SK-N-SH (cell line): ENCODE data around the gene CCDC80. TPM values are rescaled to one million over a fixed set of nuclear protein-coding genes. Genes with fewer than 3 reads are reported as not detected.

ENCODE experiments used
- CTCF ChIA-PET: fragments of 300-600, 350-600 bp; formaldehyde crosslinking; extraction: SDS; loops from one replicate; lab custom pipeline; 2021; lab: Yijun Ruan, JAX
- POLR2A ChIA-PET: fragments of 350-600 bp; sonication (Branson Sonifier 250); formaldehyde crosslinking; extraction: SDS; loops from one replicate; lab custom pipeline; 2020; ENCODE audit warnings: antibody characterized with exemption, inconsistent platforms; lab: Yijun Ruan, JAX
- DNase-seq: peaks from one replicate; pipeline ENCODE4 v3.0.0; 2012
- H2AFZ ChIP-seq: fragments of 200-600 bp; sonication (generic); 2 replicates; pipeline ENCODE4 v1.8.1; 2016; ENCODE audit warnings: antibody characterized with exemption, mild to moderate bottlenecking, low read depth
- H3F3A ChIP-seq: fragments of 200-600 bp; sonication (generic); replicated peaks from 2 replicates; pipeline ENCODE3; 2016; ENCODE audit warnings: antibody characterized with exemption, mild to moderate bottlenecking; ENCODE audit not compliant: insufficient read depth
- H3K27ac ChIP-seq, 2 experiments: fragments of 200-500 bp in 1 of 2; fragments of 200-600 bp in 1 of 2; sonication (Bioruptor generic) in 1 of 2; sonication (generic), shearing (Covaris generic) in 1 of 2; 2 replicates each; pipeline versions ENCODE4 v1.5.1 to v1.6.1; 2014 to 2016; ENCODE audit warnings: low read depth in 2 of 2, inconsistent platforms in 1 of 2, low read length in 1 of 2, mild to moderate bottlenecking in 1 of 2, mixed read lengths in 1 of 2
- H3K27me3 ChIP-seq: fragments of 200-600 bp; sonication (generic), shearing (Covaris generic); 2 replicates; pipeline ENCODE4 v1.6.1; 2016; ENCODE audit warnings: mixed run types; ENCODE audit not compliant: insufficient read depth
- H3K36me3 ChIP-seq, 2 experiments: fragments of 200-500 bp in 1 of 2; fragments of 200-600 bp in 1 of 2; sonication (Bioruptor generic) in 1 of 2; sonication (generic) in 1 of 2; replicated peaks in 1 of 2; 2 replicates each; pipeline versions ENCODE3 to v1.5.1; 2014 to 2016; ENCODE audit warnings: low read length in 1 of 2, mild to moderate bottlenecking in 1 of 2; ENCODE audit not compliant: insufficient read depth in 2 of 2, control insufficient read depth in 1 of 2
- H3K4me1 ChIP-seq, 2 experiments: fragments of 200-500 bp in 1 of 2; fragments of 200-600 bp in 1 of 2; sonication (Bioruptor generic) in 1 of 2; sonication (generic), shearing (Covaris generic) in 1 of 2; 2 replicates each; pipeline versions ENCODE4 v1.5.1 to v1.6.1; 2014 to 2016; ENCODE audit warnings: low read depth in 1 of 2, low read length in 1 of 2, mixed run types in 1 of 2; ENCODE audit not compliant: insufficient read depth in 2 of 2, control insufficient read depth in 1 of 2
- H3K4me2 ChIP-seq: fragments of 200-600 bp; sonication (generic), shearing (Covaris generic); 2 replicates; pipeline ENCODE4 v1.6.1; 2017; ENCODE audit warnings: mixed run types
- H3K4me3 ChIP-seq, 2 experiments: fragments of 200-500 bp in 1 of 2; fragments of 200-600 bp in 1 of 2; sonication (Bioruptor generic) in 1 of 2; sonication (generic), shearing (Covaris generic) in 1 of 2; 2 replicates each; pipeline versions ENCODE4 v1.5.1 to v1.8.1; 2014 to 2016; ENCODE audit warnings: low read depth in 2 of 2, inconsistent platforms in 1 of 2, low read length in 1 of 2, mild to moderate bottlenecking in 1 of 2, mixed read lengths in 1 of 2, moderate library complexity in 1 of 2
- H3K79me2 ChIP-seq: fragments of 200-600 bp; sonication (generic); 2 replicates; pipeline ENCODE4 v1.8.1; 2017; ENCODE audit warnings: mild to moderate bottlenecking; ENCODE audit not compliant: insufficient read depth
- H3K9ac ChIP-seq: fragments of 200-600 bp; sonication (generic); 2 replicates; pipeline ENCODE4 v1.6.1; 2017; ENCODE audit warnings: mixed run types
- H3K9me2 ChIP-seq: fragments of 200-600 bp; sonication (generic); 2 replicates; pipeline ENCODE4 v1.6.1; 2017; ENCODE audit warnings: mixed run types
- H3K9me3 ChIP-seq: fragments of 200-600 bp; sonication (generic); 2 replicates; pipeline ENCODE4 v1.6.1; 2017; ENCODE audit warnings: mixed run types, mild to moderate bottlenecking, moderate library complexity
- H4K20me1 ChIP-seq: fragments of 200-600 bp; sonication (generic); 2 replicates; pipeline ENCODE4 v1.6.1; 2017; ENCODE audit warnings: mild to moderate bottlenecking, mixed run types; ENCODE audit not compliant: insufficient read depth
- CHD2 ChIP-seq: fragments of 150-350 bp; IDR thresholded peaks from 2 replicates; pipeline ENCODE4 v1.6.1; 2018; ENCODE audit warnings: low read length; ENCODE audit not compliant: partially characterized antibody
- ELF1 ChIP-seq: IDR thresholded peaks from 2 replicates; pipeline ENCODE4 v1.4.0; 2012
- EZH2phosphoT487 ChIP-seq: fragments of 200-600 bp; sonication (generic); IDR thresholded peaks from 2 replicates; pipeline ENCODE4 v1.6.1; 2017; ENCODE audit warnings: low read depth, mixed run types, mild to moderate bottlenecking, antibody characterized with exemption, moderate library complexity, borderline replicate concordance
- FOSL2 ChIP-seq: IDR thresholded peaks from 2 replicates; pipeline ENCODE4 v1.4.0; 2012; ENCODE audit warnings: low read depth, mild to moderate bottlenecking, moderate library complexity, borderline replicate concordance
- FOXJ3 ChIP-seq: sonication (generic); formaldehyde crosslinking; IDR thresholded peaks from 2 replicates; pipeline ENCODE4 v1.5.1; 2020; ENCODE audit warnings: mild to moderate bottlenecking, missing genetic modification reagents
- FOXM1 ChIP-seq: IDR thresholded peaks from 2 replicates; pipeline ENCODE4 v1.4.0; 2012; ENCODE audit warnings: low read depth, mild to moderate bottlenecking
- GABPA ChIP-seq: IDR thresholded peaks from 2 replicates; pipeline ENCODE4 v1.4.0; 2012; ENCODE audit warnings: low read depth, mild to moderate bottlenecking
- GATA2 ChIP-seq: sonication (generic); formaldehyde crosslinking; IDR thresholded peaks from 2 replicates; pipeline ENCODE4 v1.5.0; 2020; ENCODE audit warnings: mild to moderate bottlenecking, missing genetic modification reagents
- JUND ChIP-seq: IDR thresholded peaks from 2 replicates; pipeline ENCODE4 v1.4.0; 2012
- MEF2A ChIP-seq: IDR thresholded peaks from 2 replicates; pipeline ENCODE4 v1.4.0; 2012; ENCODE audit warnings: low read depth, borderline replicate concordance
- MXI1 ChIP-seq: IDR thresholded peaks from 2 replicates; pipeline ENCODE4 v1.6.1; 2012; ENCODE audit warnings: mild to moderate bottlenecking, low read depth, low read length, improper control_type of control experiment
- NFIC ChIP-seq: IDR thresholded peaks from 2 replicates; pipeline ENCODE4 v1.4.0; 2012; ENCODE audit warnings: borderline replicate concordance
- NRF1 ChIP-seq: IDR thresholded peaks from 2 replicates; pipeline ENCODE4 v1.6.1; 2012; ENCODE audit warnings: low read depth, mild to moderate bottlenecking, low read length
- POLR2AphosphoS5 ChIP-seq: IDR thresholded peaks from 2 replicates; pipeline ENCODE4 v1.6.1; 2012; ENCODE audit warnings: low read depth, low read length
- RAD21 ChIP-seq: IDR thresholded peaks from 2 replicates; pipeline ENCODE4 v1.6.1; 2012; ENCODE audit warnings: mild to moderate bottlenecking, low read length
- RCOR1 ChIP-seq: fragments of 150-350 bp; IDR thresholded peaks from 2 replicates; pipeline ENCODE4 v1.6.1; 2017; ENCODE audit warnings: antibody characterized with exemption, low read length
- RFX5 ChIP-seq: IDR thresholded peaks from 2 replicates; pipeline ENCODE4 v1.6.1; 2012; ENCODE audit warnings: mild to moderate bottlenecking, improper control_type of control experiment, low read length
- RXRA ChIP-seq: IDR thresholded peaks from 2 replicates; pipeline ENCODE4 v1.4.0; 2012; ENCODE audit warnings: low read depth, mild to moderate bottlenecking, borderline replicate concordance
- SMC3 ChIP-seq: IDR thresholded peaks from 2 replicates; pipeline ENCODE4 v1.6.1; 2012; ENCODE audit warnings: low read depth, low read length, improper control_type of control experiment
- TAF1 ChIP-seq: IDR thresholded peaks from 2 replicates; pipeline ENCODE4 v1.6.1; 2012; ENCODE audit warnings: low read depth, mild to moderate bottlenecking, low read length, moderate library complexity, borderline replicate concordance
- TEAD4 ChIP-seq: IDR thresholded peaks from 2 replicates; pipeline ENCODE4 v1.4.0; 2012; ENCODE audit warnings: mild to moderate bottlenecking, borderline replicate concordance; ENCODE audit not compliant: insufficient read depth
- YY1 ChIP-seq: IDR thresholded peaks from 2 replicates; pipeline ENCODE4 v1.4.0; 2012; ENCODE audit warnings: low read depth, mild to moderate bottlenecking
- WGBS: methylation state at CpG from one replicate; pipeline ENCODE4 v1.1.6; 2017; ENCODE audit warnings: low lambda C conversion rate; 5-methylcytosine and 5-hydroxymethylcytosine counted together
- polyA plus RNA-seq, 3 experiments: library from polyadenylated mRNA; depleted of rRNA; stranded (reverse); fragments of >200 nt; gene quantifications; 2 replicates each; pipeline ENCODE4 v1.2.3, GENCODE V29; 2012
- TF ChIP-seq, protein P1 (sequence below): fragments of 150-350 bp; IDR thresholded peaks from 2 replicates; pipeline ENCODE4 v1.6.1; 2017; ENCODE audit warnings: antibody characterized with exemption, low read length, low read depth, borderline replicate concordance
- TF ChIP-seq, protein P2 (sequence below): IDR thresholded peaks from 2 replicates; pipeline ENCODE4 v1.4.0; 2012; ENCODE audit warnings: low read depth, borderline replicate concordance
- TF ChIP-seq, protein P3 (sequence below): IDR thresholded peaks from 2 replicates; pipeline ENCODE4; 2012
- TF ChIP-seq, protein P4 (sequence below): IDR thresholded peaks from 2 replicates; pipeline ENCODE4 v1.4.0; 2012; ENCODE audit warnings: low read depth

Gene CCDC80
- polyA plus RNA-seq, 1 of the 3 experiments (the other 2 are of a cell fraction): 83.4 TPM

DNA sequence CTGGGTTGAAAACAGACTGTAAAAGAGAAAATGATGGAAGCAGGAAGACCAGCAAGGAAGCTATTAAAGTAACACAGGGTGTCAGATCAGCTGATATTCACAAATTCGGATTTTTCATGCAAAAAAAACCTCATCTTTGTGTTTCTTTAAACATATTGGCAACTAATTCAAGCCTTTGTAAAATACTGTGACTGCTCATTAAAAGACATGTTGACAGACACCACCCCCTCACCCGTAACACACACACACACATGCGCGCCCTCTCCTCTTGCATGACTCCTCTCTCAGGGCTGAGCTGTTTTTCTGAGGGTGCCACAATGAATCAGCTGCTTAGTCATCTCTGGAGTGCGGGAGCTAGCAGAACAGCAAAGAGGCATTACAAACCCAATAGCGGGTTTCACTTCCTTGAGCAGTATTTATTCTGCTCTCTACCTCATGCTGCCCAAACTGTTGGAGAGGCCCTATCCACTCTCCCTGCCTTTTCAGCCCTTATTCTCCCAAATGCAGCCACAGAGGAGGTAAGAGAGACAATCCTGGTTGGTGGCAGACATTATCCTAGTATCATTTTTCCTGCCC, 35.8 kb upstream of the CCDC80 start (continued):
- TF ChIP-seq, protein P1, sequence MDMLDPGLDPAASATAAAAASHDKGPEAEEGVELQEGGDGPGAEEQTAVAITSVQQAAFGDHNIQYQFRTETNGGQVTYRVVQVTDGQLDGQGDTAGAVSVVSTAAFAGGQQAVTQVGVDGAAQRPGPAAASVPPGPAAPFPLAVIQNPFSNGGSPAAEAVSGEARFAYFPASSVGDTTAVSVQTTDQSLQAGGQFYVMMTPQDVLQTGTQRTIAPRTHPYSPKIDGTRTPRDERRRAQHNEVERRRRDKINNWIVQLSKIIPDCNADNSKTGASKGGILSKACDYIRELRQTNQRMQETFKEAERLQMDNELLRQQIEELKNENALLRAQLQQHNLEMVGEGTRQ: no peak
- TF ChIP-seq FOXJ3: no peak
- TF ChIP-seq, protein P2, sequence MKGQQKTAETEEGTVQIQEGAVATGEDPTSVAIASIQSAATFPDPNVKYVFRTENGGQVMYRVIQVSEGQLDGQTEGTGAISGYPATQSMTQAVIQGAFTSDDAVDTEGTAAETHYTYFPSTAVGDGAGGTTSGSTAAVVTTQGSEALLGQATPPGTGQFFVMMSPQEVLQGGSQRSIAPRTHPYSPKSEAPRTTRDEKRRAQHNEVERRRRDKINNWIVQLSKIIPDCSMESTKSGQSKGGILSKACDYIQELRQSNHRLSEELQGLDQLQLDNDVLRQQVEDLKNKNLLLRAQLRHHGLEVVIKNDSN: no peak
- no peak for TF ChIP-seq RCOR1
- TF ChIP-seq RFX5: no peak
- TF ChIP-seq NRF1: peak; percentile 26; the same call in 1 of the 2 replicates
- peak; percentile 7; the same call in 1 of the 2 replicates for TF ChIP-seq GABPA
- TF ChIP-seq, protein P3, sequence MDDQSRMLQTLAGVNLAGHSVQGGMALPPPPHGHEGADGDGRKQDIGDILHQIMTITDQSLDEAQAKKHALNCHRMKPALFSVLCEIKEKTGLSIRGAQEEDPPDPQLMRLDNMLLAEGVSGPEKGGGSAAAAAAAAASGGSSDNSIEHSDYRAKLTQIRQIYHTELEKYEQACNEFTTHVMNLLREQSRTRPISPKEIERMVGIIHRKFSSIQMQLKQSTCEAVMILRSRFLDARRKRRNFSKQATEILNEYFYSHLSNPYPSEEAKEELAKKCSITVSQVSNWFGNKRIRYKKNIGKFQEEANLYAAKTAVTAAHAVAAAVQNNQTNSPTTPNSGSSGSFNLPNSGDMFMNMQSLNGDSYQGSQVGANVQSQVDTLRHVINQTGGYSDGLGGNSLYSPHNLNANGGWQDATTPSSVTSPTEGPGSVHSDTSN: peak; percentile 85
- TF ChIP-seq GATA2 (CRISPR knock-in tag): no peak
- peak; percentile 76; the same call in 1 of the 2 replicates for TF ChIP-seq RXRA
- TF ChIP-seq YY1: no peak
- TF ChIP-seq MXI1: no peak
- peak; percentile 48; the same call in 1 of the 2 replicates for TF ChIP-seq TAF1
- TF ChIP-seq NFIC: peak; percentile 70
- 0 out of 2 replicates have a peak, but pooled peaks have one; percentile 48 for TF ChIP-seq TEAD4
- TF ChIP-seq CHD2: no peak
- peak; percentile 74; the same call in 1 of the 2 replicates for TF ChIP-seq POLR2AphosphoS5
- no peak for TF ChIP-seq FOXM1
- TF ChIP-seq, protein P4, sequence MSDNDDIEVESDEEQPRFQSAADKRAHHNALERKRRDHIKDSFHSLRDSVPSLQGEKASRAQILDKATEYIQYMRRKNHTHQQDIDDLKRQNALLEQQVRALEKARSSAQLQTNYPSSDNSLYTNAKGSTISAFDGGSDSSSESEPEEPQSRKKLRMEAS: peak; percentile 90
- TF ChIP-seq FOSL2: peak; percentile 99

DNA sequence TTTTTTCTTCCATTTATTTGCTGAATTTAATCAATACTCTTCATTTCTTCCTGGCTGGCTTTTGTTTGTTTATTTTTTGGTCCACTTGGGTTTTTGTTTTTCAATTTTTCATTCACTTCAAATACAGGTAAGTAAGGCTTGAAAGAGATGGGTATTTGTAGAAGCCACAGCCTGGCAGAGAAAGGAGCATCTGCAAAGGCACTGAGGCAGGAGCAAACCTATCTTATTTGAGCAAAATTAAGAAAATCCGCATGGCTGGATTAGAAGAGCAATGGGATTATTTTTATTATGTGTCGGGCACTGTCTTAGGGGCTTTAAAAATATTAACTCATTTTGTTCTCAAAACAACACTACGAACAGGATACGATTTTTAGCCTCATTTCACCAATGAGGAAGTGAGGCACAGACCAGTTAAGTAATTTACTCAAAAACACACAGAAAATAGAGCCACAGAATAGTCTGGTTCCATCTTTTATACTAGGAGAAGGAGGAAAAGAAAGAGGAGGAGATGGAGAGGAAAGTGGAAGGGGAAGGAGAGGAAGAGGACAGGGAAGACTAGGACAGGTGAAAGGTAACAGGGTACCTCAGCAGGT, 35.1 kb upstream of the CCDC80 start:
- CTCF ChIA-PET: interaction anchor here (1.0 to 1.6 kb wide), 2 partner anchors 14 to 33 kb away, joined by 3 to 6 read pairs; no protein-coding TSS in a partner anchor
- Histone ChIP-seq H2AFZ (peak overlapping the region; percentile 23; the same call in 1 of the 2 replicates), H3F3A (peaks cover 58% of the 10 kb centered on the region), H3K27me3 (no peaks in the 10 kb centered on the region), H3K9me2 (no peaks in the 10 kb centered on the region), H3K4me1 (peaks cover 6 to 51% of the 10 kb centered on the region in 2 experiments), H3K9ac (peak overlapping the region; percentile 70; the same call in 1 of the 2 replicates), H3K4me2 (peak overlapping the region; percentile 64), H3K79me2 (no peaks in the 10 kb centered on the region), H3K4me3 (no peak overlapping the region), H3K9me3 (no peaks in the 10 kb centered on the region), H3K27ac (peak overlapping the region; percentile 79 to 94; a peak in 3 of 4 replicates), H3K36me3 (no peaks in the 10 kb centered on the region), H4K20me1 (no peaks in the 10 kb centered on the region)
- 98% methylated on average over 4 of the region's 4 CpGs for WGBS
- DNase-seq: no peak
- POLR2A ChIA-PET: no interaction called here
- TF ChIP-seq RXRA: no peak
- no peak for TF ChIP-seq YY1
- TF ChIP-seq, protein P2: no peak
- TF ChIP-seq MXI1: no peak
- TF ChIP-seq FOXM1: no peak
- TF ChIP-seq TEAD4: no peak
- no peak for TF ChIP-seq SMC3
- no peak for TF ChIP-seq FOSL2
- TF ChIP-seq ELF1: no peak
- TF ChIP-seq JUND: no peak
- TF ChIP-seq FOXJ3: no peak
- TF ChIP-seq MEF2A: no peak
- TF ChIP-seq NFIC: no peak
- TF ChIP-seq RCOR1: no peak
- no peak for TF ChIP-seq RAD21
- no peak for TF ChIP-seq CHD2
- TF ChIP-seq EZH2phosphoT487: no peak
